Suprapubic skin (tissue), 4 donors: ENCODE results near the gene TOMM40L.

ENCODE experiments used
- CTCF ChIP-seq, 2 donors: fragments of 200-600 bp in 1 of 2; fragments of 450-650 bp in 1 of 2; sonication (generic) in 1 of 2; IDR thresholded peaks; one replicate each; pipeline ENCODE4 v1.5.1; 2016 to 2019; ENCODE audit warnings: antibody characterized with exemption in 2 of 2, mild to moderate bottlenecking in 1 of 2, moderate library complexity in 1 of 2
- EP300 ChIP-seq: sonication (generic); formaldehyde crosslinking; IDR thresholded peaks from one replicate; pipeline ENCODE4 v1.6.1; 2017; ENCODE audit warnings: antibody characterized with exemption
- POLR2A ChIP-seq, 2 donors: fragments of 450-650 bp; IDR thresholded peaks; one replicate each; pipeline ENCODE4 v1.6.1; 2017; ENCODE audit warnings: antibody characterized with exemption in 2 of 2, mild to moderate bottlenecking in 2 of 2, moderate library complexity in 2 of 2
- POLR2AphosphoS5 ChIP-seq, 3 donors: sonication (generic); formaldehyde crosslinking; IDR thresholded peaks; one replicate each; pipeline ENCODE4 v1.6.1; 2017; ENCODE audit warnings: antibody characterized with exemption in 3 of 3

GRCh38 chr1:161190962-161191521 is 34.8 kb upstream of the TOMM40L start:
- TF ChIP-seq CTCF (IDR thresholded peaks at IDR 0.05) (no peak), POLR2A (IDR thresholded peaks at IDR 0.05) (no peak), EP300 (no peak), POLR2AphosphoS5 (IDR thresholded peaks at IDR 0.05) (no peak)
